OCI-LY3 (cell line): Measurements from ENCODE around the gene GPR156.
"Not testable (repeated sequence)": the region's sequence is repeated elsewhere in the genome, so short reads cannot be mapped to it uniquely, and the experiment has no call there.

Experiments used
- H2AFZ ChIP-seq: fragments of 200-600, 300-600 bp; shearing (Covaris generic); 2 replicates; pipeline ENCODE4 v1.6.0; 2014; ENCODE audit warnings: antibody characterized with exemption, low read depth, low read length
- H3K27ac ChIP-seq: fragments of 200-600, 300-600 bp; sonication (generic); 2 replicates; pipeline ENCODE4 v1.5.1; 2014; ENCODE audit warnings: mild to moderate bottlenecking, low read length, moderate library complexity, mixed read lengths
- H3K27me3 ChIP-seq: fragments of 200-600, 300-600 bp; sonication (generic); 2 replicates; pipeline ENCODE4 v1.6.1; 2014; ENCODE audit warnings: low read depth, low read length, mixed read lengths
- H3K36me3 ChIP-seq: fragments of 200-600, 300-600 bp; sonication (generic); replicated peaks from 2 replicates; pipeline ENCODE3; 2014; ENCODE audit warnings: low read depth, low read length, mixed read lengths
- H3K4me1 ChIP-seq: fragments of 300-600, 200-600 bp; sonication (generic); 2 replicates; pipeline ENCODE4 v1.6.1; 2014; ENCODE audit warnings: low read length, mixed read lengths
- H3K4me2 ChIP-seq: fragments of 200-600, 300-600 bp; sonication (generic); 2 replicates; pipeline ENCODE4 v1.6.1; 2014; ENCODE audit warnings: low read length, mixed read lengths
- H3K4me3 ChIP-seq: fragments of 300-600, 200-600 bp; sonication (generic); 2 replicates; pipeline ENCODE4 v1.5.1; 2014; ENCODE audit warnings: antibody characterized with exemption, mild to moderate bottlenecking, low read length, moderate library complexity
- H3K79me2 ChIP-seq: fragments of 300-600, 200-600 bp; shearing (Covaris generic); 2 replicates; pipeline ENCODE4 v1.6.1; 2014; ENCODE audit warnings: mild to moderate bottlenecking, low read length, mixed read lengths
- H3K9ac ChIP-seq: fragments of 300-600, 200-600 bp; shearing (Covaris generic); 2 replicates; pipeline ENCODE4 v1.6.0; 2014; ENCODE audit warnings: mild to moderate bottlenecking, low read length, moderate library complexity
- H3K9me3 ChIP-seq: fragments of 200-600, 300-600 bp; shearing (Covaris generic); 2 replicates; pipeline ENCODE4 v1.6.1; 2014; ENCODE audit warnings: low read length, mixed read lengths; ENCODE audit not compliant: insufficient read depth
- H4K20me1 ChIP-seq: fragments of 200-600, 300-600 bp; sonication (generic); 2 replicates; pipeline ENCODE4 v1.6.1; 2016; ENCODE audit warnings: low read length, mixed read lengths; ENCODE audit not compliant: insufficient read depth
- EZH2phosphoT487 ChIP-seq: fragments of 200-600 bp; shearing (Covaris generic); IDR thresholded peaks from 2 replicates; pipeline ENCODE4 v1.6.1; 2018; ENCODE audit warnings: antibody characterized with exemption, mixed run types, low read depth
- TF ChIP-seq, protein P1 (sequence below): fragments of 200-600, 300-600 bp; sonication (generic); IDR thresholded peaks from 2 replicates; pipeline ENCODE4 v1.5.1; 2014; ENCODE audit warnings: antibody characterized with exemption, low read length, low read depth

GPR156 gene

DNA sequence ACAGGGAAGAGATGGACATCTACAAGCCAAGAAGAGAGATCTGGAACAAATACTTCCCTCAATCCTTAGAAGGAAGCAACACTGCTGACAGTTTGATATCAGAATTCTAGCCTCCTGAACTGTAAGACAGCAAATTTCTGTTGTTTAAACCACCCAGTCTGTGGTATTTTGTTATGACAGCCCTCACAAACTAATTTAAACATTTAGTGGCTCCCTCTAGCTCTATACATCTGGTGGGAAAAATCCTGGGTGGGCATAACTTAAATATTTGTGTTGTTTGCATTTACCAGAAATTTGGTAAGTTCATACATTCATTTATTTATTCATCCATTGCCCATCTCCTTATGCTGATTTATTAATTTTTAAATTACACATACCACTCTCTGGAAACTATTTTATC lies 128.3 kb downstream of the GPR156 start:
- no peak overlapping the region for H2AFZ ChIP-seq
- H3K27me3 ChIP-seq, result no peaks in the 10 kb centered on the region
- H4K20me1 ChIP-seq, result no peaks in the 10 kb centered on the region
- peaks cover 3% of the 10 kb centered on the region; the same call in 1 of the 2 replicates for H3K4me1 ChIP-seq
- no peaks in the 10 kb centered on the region for H3K36me3 ChIP-seq
- no peak overlapping the region for H3K9ac ChIP-seq
- no peaks in the 10 kb centered on the region for H3K79me2 ChIP-seq
- H3K4me2 ChIP-seq, result no peak overlapping the region
- no peak overlapping the region for H3K4me3 ChIP-seq
- TF ChIP-seq EZH2phosphoT487, result no peak
- TF ChIP-seq, protein P1, sequence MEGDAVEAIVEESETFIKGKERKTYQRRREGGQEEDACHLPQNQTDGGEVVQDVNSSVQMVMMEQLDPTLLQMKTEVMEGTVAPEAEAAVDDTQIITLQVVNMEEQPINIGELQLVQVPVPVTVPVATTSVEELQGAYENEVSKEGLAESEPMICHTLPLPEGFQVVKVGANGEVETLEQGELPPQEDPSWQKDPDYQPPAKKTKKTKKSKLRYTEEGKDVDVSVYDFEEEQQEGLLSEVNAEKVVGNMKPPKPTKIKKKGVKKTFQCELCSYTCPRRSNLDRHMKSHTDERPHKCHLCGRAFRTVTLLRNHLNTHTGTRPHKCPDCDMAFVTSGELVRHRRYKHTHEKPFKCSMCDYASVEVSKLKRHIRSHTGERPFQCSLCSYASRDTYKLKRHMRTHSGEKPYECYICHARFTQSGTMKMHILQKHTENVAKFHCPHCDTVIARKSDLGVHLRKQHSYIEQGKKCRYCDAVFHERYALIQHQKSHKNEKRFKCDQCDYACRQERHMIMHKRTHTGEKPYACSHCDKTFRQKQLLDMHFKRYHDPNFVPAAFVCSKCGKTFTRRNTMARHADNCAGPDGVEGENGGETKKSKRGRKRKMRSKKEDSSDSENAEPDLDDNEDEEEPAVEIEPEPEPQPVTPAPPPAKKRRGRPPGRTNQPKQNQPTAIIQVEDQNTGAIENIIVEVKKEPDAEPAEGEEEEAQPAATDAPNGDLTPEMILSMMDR, result no peak
- no peak overlapping the region for H3K27ac ChIP-seq
- H3K9me3 ChIP-seq, result peaks cover 14% of the 10 kb centered on the region; the same call in 1 of the 2 replicates

DNA sequence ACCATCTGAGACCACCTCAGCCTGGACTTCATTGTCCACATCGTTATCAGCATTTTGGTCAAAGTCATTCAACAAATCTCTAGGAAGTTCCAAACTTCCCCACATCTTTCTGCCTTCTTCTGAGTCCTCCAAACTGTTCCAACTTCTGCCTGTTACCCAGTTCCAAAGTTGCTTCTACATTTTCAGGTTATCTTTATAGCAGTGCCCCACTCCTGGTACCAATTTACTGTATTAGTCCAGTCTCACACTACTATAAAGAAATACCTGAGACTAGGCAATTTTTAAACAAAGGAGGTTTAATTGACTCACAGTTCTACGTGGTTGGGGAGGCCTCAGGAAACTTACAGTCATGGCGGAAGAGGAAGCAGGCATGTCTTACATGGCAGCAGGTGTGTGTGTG lies 129.3 kb downstream of the GPR156 start:
- not testable (repeated sequence) for H3K4me2 ChIP-seq, H3K36me3 ChIP-seq, H3K27me3 ChIP-seq, H3K4me3 ChIP-seq, H4K20me1 ChIP-seq, H2AFZ ChIP-seq, H3K79me2 ChIP-seq, H3K27ac ChIP-seq, H3K4me1 ChIP-seq, H3K9ac ChIP-seq
- peaks cover 14% of the 10 kb centered on the region; the same call in 1 of the 2 replicates for H3K9me3 ChIP-seq

DNA sequence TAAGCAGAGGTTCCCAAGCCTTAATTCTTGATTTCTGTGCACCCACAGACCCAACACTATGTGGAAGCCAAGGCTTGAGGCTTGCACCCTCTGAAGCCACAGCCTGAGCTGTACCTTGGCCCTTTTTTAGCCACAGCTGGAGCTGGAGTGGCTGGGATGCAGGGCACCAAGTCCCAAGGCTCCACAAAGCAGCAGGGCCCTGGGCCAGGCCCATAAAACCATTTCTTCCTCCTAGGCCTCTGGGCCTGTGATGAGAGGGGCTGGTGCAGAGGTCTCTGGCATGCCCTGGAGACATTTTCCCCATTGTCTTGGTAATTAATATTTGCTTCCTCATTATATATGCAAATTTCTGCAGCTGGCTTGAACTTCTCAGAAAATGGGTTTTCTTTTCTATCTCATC lies 129.9 kb downstream of the GPR156 start:
- TF ChIP-seq, protein P1, result no peak
- TF ChIP-seq EZH2phosphoT487, result no peak
- H3K36me3 ChIP-seq, result no peaks in the 10 kb centered on the region
- H3K4me3 ChIP-seq, result no peak overlapping the region
- H3K4me1 ChIP-seq, result no peaks in the 10 kb centered on the region
- no peaks in the 10 kb centered on the region for H3K79me2 ChIP-seq
- H3K27ac ChIP-seq, result no peak overlapping the region
- H3K4me2 ChIP-seq, result no peak overlapping the region
- H4K20me1 ChIP-seq, result no peaks in the 10 kb centered on the region
- H3K9ac ChIP-seq, result no peak overlapping the region
- peaks cover 14% of the 10 kb centered on the region; the same call in 1 of the 2 replicates for H3K9me3 ChIP-seq
- H2AFZ ChIP-seq, result no peak overlapping the region
- no peaks in the 10 kb centered on the region for H3K27me3 ChIP-seq

DNA sequence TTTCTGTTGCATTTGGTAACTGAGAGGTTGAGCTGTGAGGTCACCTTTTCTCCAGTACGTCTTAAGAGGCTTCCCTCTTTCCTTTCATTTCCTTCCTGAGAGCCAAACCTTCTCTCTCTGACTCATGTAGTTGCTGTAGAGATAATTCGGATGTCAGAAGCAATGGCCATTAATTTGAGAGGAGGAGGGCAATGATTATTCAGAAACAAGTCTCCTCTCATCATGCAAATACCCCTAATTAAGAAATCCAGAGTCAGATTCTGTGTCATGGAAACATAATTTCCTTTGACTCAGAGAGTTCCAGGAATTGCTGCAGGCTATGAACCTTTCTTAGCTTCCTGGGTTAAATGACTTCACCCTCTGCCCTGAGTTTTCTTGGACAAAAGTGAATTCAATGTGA lies 131.7 kb downstream of the GPR156 start:
- Histone ChIP-seq H3K27ac (no peak overlapping the region), H3K36me3 (no peaks in the 10 kb centered on the region), H3K4me2 (no peak overlapping the region), H3K9me3 (peaks cover 14% of the 10 kb centered on the region; the same call in 1 of the 2 replicates), H3K27me3 (no peaks in the 10 kb centered on the region), H3K4me1 (peaks cover 7% of the 10 kb centered on the region), H3K4me3 (no peak overlapping the region), H4K20me1 (no peaks in the 10 kb centered on the region), H3K79me2 (no peaks in the 10 kb centered on the region), H2AFZ (no peak overlapping the region), H3K9ac (no peak overlapping the region)
- TF ChIP-seq, protein P1, result no peak
- no peak for TF ChIP-seq EZH2phosphoT487

DNA sequence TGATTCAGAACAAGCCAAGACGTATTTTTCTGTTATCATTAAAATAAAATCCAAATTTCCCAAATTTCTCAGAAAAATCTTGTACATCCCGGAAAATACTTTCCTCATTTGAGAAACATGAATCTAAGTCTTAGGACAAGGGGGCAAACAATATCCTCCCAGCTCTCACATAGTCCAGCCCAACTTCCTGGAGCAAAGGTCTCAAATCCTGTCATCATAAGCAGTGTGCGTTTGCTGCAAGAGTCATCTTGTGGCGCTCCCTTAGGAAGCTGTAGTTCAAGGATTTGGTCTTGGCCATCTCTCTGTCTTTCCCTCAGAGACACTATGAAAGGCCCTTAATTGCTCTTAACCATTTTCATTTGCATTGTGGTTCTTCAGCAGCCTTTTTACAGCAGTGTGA lies 133.2 kb downstream of the GPR156 start:
- H3K9me3 ChIP-seq, result peaks cover 14% of the 10 kb centered on the region; the same call in 1 of the 2 replicates
- no peak overlapping the region for H3K9ac ChIP-seq
- no peak overlapping the region for H3K27ac ChIP-seq
- H3K36me3 ChIP-seq, result no peaks in the 10 kb centered on the region
- H3K4me1 ChIP-seq, result peaks cover 10% of the 10 kb centered on the region
- H3K27me3 ChIP-seq, result no peaks in the 10 kb centered on the region
- no peak overlapping the region for H3K4me3 ChIP-seq
- H4K20me1 ChIP-seq, result no peaks in the 10 kb centered on the region
- no peak overlapping the region for H3K4me2 ChIP-seq
- no peak overlapping the region for H2AFZ ChIP-seq
- no peak for TF ChIP-seq EZH2phosphoT487
- TF ChIP-seq, protein P1, result no peak
- H3K79me2 ChIP-seq, result no peaks in the 10 kb centered on the region
